ENCODE data around the gene EXTL1.
"Not testable (repeated sequence)": the region's sequence is repeated elsewhere in the genome, so short reads cannot be mapped to it uniquely, and the experiment has no call there.

Gene EXTL1

GRCh38 chr1:26021647-26022403 lies at the start of gene EXTL1:
EXTL1 (plus strand) TSS chr1:26021775; CDS start chr1:26022647, 872 bp downstream.
- peak; percentile 82 for DNase-seq (ENCODE audit: low spot score)

GRCh38 chr1:25971811-25972180 lies 49.8 kb upstream of the EXTL1 start:
- DNase-seq (ENCODE audit: low spot score): no peak

- DNase-seq (ENCODE audit: low spot score): no peak
Observed at GRCh38 chr1:25973610-25974321, 47.8 kb upstream of the EXTL1 start.

GRCh38 chr1:25977801-25978200 lies 43.8 kb upstream of the EXTL1 start:
- DNase-seq (ENCODE audit: low spot score): no peak

- DNase-seq (ENCODE audit: low spot score): no peak
Observed at GRCh38 chr1:25978403-25978802, 43.2 kb upstream of the EXTL1 start.

GRCh38 chr1:25979210-25979609 lies 42.4 kb upstream of the EXTL1 start:
- no peak for DNase-seq (ENCODE audit: low spot score)

- no peak for DNase-seq (ENCODE audit: low spot score)
Observed at GRCh38 chr1:25985171-25985570, 36.4 kb upstream of the EXTL1 start.

- no peak for DNase-seq (ENCODE audit: low spot score)
Observed at GRCh38 chr1:25985670-25986069, 35.9 kb upstream of the EXTL1 start.

GRCh38 chr1:25986773-25987172 lies 34.8 kb upstream of the EXTL1 start:
- not testable (repeated sequence) for DNase-seq (ENCODE audit: low spot score)

- DNase-seq (ENCODE audit: low spot score): no peak
Observed at GRCh38 chr1:25987951-25988350, 33.6 kb upstream of the EXTL1 start.

GRCh38 chr1:25989440-25990234 lies 31.9 kb upstream of the EXTL1 start:
- no peak for DNase-seq (ENCODE audit: low spot score)

- no peak for DNase-seq (ENCODE audit: low spot score)
Observed at GRCh38 chr1:25990251-25990650, 31.3 kb upstream of the EXTL1 start.

- no peak for DNase-seq (ENCODE audit: low spot score)
Observed at GRCh38 chr1:25990702-25991395, 30.7 kb upstream of the EXTL1 start.

GRCh38 chr1:25991937-25992688 lies 29.5 kb upstream of the EXTL1 start:
- DNase-seq (ENCODE audit: low spot score): no peak

- no peak for DNase-seq (ENCODE audit: low spot score)
Observed at GRCh38 chr1:25992689-25993171, 28.8 kb upstream of the EXTL1 start.

- DNase-seq (ENCODE audit: low spot score): no peak
Observed at GRCh38 chr1:25993197-25993951, 28.2 kb upstream of the EXTL1 start.

- DNase-seq (ENCODE audit: low spot score): no peak
Observed at GRCh38 chr1:25994402-25995150, 27.0 kb upstream of the EXTL1 start.

GRCh38 chr1:25996966-25997827 lies 24.4 kb upstream of the EXTL1 start:
- DNase-seq (ENCODE audit: low spot score): no peak
